ENCODE data around the gene PRPH.

DNA sequence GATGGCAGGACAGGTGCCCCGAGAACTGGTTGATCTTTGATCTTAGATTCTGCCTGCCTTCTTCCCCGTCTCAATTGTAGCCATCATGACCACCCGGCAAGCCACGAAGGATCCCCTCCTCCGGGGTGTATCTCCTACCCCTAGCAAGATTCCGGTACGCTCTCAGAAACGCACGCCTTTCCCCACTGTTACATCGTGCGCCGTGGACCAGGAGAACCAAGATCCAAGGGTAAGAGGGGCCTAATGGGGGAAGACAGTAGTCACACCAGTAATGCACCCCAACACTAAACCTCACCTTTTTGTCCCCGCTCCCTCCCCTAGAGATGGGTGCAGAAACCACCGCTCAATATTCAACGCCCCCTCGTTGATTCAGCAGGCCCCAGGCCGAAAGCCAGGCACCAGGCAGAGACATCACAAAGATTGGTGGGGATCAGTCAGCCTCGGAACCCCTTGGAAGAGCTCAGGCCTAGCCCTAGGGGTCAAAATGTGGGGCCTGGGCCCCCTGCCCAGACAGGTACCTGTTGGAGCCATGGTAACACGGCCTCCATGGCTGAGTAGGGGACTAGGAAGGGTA, 28.7 kb downstream of the PRPH start:
- TF ChIP-seq YY1 (IDR thresholded peaks at IDR 0.05; ENCODE audit: insufficient read depth, insufficient read length) (no peak), ZNF274 (IDR thresholded peaks at IDR 0.05; ENCODE audit: low read depth, low read length) (no peak)

Data from NT2/D1 (cell line).